ENCODE data around the gene OVOL2. TPM values are rescaled to one million over a fixed set of nuclear protein-coding genes. Genes with fewer than 3 reads are reported as not detected.

The OVOL2 gene
- total and polyA plus RNA-seq, 2 experiments from 2014 or later, result 11.2 to 11.5 TPM

DNA sequence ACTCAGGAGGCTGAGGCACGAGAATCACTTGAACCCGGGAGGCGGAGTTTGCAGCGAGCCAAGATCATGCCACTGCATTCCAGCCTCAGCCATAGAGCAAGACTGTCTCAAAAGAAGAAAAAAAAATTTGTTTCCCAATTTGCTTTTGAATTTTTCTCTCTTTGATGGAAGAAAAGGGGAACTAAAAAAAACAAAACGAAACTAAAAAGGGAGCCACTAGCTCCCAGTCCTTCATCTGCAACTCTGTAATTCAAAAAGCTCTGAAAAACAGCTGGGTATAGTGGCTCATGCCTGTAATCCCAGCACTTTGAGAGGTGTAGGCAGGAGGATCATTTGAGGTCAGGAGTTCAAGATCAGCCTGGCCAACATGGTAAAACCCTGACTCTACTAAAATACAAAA, 9.5 kb downstream of the OVOL2 start:
- Histone ChIP-seq H2AFZ (no peak overlapping the region), H3F3A (replicated peaks; ENCODE audit: low read depth) (no peaks in the 10 kb centered on the region), H3K36me3 (ENCODE audit: insufficient read depth) (no peaks in the 10 kb centered on the region), H4K20me1 (replicated peaks; ENCODE audit: insufficient read depth) (peaks cover 4% of the 10 kb centered on the region; the same call in 1 of the 2 replicates), H3K4me1 (ENCODE audit: insufficient read depth) (no peaks in the 10 kb centered on the region), H3K27ac (ENCODE audit: low read depth) (no peak overlapping the region), H3K79me2 (replicated peaks; ENCODE audit: insufficient read depth) (no peaks in the 10 kb centered on the region), H3K9me2 (ENCODE audit: insufficient read depth) (no peaks in the 10 kb centered on the region), H3K27me3 (ENCODE audit: insufficient read depth) (no peaks in the 10 kb centered on the region), H3K4me2 (no peak overlapping the region), H3K4me3 (no peak overlapping the region)
- ATAC-seq, result no peak
- Mint-ChIP-seq H3K9me3 (no peaks in the 10 kb centered on the region), H3K27ac (no peak overlapping the region), H3K4me1 (no peaks in the 10 kb centered on the region), H3K27me3 (ENCODE audit: insufficient read depth, low read depth, poor library complexity) (peaks cover 1% of the 10 kb centered on the region), H3K4me3 (no peak overlapping the region), H3K36me3 (ENCODE audit: low read depth) (peaks cover 11% of the 10 kb centered on the region; the same call in 2 of the 3 replicates)
- DNase-seq (ENCODE audit: low spot score), result no peak
- TF ChIP-seq EZH2phosphoT487 (IDR thresholded peaks at IDR 0.05; ENCODE audit: unreplicated experiment), result no peak
- TF ChIP-seq STAT1 (IDR thresholded peaks at IDR 0.05; ENCODE audit: unreplicated experiment), result no peak
- no peak for TF ChIP-seq JUNB (IDR thresholded peaks at IDR 0.05; ENCODE audit: unreplicated experiment)
- no peak for TF ChIP-seq ZNF331 (CRISPR knock-in tag; IDR thresholded peaks at IDR 0.05; ENCODE audit: low read depth)
- TF ChIP-seq CREB1 (CRISPR knock-in tag; IDR thresholded peaks at IDR 0.05; ENCODE audit: low read depth), result no peak
- TF ChIP-seq, protein P1, sequence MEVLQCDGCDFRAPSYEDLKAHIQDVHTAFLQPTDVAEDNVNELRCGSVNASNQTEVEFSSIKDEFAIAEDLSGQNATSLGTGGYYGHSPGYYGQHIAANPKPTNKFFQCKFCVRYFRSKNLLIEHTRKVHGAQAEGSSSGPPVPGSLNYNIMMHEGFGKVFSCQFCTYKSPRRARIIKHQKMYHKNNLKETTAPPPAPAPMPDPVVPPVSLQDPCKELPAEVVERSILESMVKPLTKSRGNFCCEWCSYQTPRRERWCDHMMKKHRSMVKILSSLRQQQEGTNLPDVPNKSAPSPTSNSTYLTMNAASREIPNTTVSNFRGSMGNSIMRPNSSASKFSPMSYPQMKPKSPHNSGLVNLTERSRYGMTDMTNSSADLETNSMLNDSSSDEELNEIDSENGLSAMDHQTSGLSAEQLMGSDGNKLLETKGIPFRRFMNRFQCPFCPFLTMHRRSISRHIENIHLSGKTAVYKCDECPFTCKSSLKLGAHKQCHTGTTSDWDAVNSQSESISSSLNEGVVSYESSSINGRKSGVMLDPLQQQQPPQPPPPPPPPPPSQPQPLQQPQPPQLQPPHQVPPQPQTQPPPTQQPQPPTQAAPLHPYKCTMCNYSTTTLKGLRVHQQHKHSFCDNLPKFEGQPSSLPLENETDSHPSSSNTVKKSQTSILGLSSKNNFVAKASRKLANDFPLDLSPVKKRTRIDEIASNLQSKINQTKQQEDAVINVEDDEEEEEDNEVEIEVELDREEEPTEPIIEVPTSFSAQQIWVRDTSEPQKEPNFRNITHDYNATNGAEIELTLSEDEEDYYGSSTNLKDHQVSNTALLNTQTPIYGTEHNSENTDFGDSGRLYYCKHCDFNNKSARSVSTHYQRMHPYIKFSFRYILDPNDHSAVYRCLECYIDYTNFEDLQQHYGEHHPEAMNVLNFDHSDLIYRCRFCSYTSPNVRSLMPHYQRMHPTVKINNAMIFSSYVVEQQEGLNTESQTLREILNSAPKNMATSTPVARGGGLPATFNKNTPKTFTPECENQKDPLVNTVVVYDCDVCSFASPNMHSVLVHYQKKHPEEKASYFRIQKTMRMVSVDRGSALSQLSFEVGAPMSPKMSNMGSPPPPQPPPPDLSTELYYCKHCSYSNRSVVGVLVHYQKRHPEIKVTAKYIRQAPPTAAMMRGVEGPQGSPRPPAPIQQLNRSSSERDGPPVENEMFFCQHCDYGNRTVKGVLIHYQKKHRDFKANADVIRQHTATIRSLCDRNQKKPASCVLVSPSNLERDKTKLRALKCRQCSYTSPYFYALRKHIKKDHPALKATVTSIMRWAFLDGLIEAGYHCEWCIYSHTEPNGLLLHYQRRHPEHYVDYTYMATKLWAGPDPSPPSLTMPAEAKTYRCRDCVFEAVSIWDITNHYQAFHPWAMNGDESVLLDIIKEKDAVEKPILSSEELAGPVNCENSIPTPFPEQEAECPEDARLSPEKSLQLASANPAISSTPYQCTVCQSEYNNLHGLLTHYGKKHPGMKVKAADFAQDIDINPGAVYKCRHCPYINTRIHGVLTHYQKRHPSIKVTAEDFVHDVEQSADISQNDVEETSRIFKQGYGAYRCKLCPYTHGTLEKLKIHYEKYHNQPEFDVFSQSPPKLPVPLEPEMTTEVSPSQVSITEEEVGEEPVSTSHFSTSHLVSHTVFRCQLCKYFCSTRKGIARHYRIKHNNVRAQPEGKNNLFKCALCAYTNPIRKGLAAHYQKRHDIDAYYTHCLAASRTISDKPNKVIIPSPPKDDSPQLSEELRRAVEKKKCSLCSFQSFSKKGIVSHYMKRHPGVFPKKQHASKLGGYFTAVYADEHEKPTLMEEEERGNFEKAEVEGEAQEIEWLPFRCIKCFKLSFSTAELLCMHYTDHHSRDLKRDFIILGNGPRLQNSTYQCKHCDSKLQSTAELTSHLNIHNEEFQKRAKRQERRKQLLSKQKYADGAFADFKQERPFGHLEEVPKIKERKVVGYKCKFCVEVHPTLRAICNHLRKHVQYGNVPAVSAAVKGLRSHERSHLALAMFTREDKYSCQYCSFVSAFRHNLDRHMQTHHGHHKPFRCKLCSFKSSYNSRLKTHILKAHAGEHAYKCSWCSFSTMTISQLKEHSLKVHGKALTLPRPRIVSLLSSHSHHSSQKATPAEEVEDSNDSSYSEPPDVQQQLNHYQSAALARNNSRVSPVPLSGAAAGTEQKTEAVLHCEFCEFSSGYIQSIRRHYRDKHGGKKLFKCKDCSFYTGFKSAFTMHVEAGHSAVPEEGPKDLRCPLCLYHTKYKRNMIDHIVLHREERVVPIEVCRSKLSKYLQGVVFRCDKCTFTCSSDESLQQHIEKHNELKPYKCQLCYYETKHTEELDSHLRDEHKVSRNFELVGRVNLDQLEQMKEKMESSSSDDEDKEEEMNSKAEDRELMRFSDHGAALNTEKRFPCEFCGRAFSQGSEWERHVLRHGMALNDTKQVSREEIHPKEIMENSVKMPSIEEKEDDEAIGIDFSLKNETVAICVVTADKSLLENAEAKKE (CRISPR knock-in tag; IDR thresholded peaks at IDR 0.05), result no peak
- TF ChIP-seq NANOG (IDR thresholded peaks at IDR 0.05; ENCODE audit: borderline replicate concordance), result no peak
- no peak for TF ChIP-seq POLR2AphosphoS5 (IDR thresholded peaks at IDR 0.05; ENCODE audit: low read depth)
- TF ChIP-seq, protein P2, sequence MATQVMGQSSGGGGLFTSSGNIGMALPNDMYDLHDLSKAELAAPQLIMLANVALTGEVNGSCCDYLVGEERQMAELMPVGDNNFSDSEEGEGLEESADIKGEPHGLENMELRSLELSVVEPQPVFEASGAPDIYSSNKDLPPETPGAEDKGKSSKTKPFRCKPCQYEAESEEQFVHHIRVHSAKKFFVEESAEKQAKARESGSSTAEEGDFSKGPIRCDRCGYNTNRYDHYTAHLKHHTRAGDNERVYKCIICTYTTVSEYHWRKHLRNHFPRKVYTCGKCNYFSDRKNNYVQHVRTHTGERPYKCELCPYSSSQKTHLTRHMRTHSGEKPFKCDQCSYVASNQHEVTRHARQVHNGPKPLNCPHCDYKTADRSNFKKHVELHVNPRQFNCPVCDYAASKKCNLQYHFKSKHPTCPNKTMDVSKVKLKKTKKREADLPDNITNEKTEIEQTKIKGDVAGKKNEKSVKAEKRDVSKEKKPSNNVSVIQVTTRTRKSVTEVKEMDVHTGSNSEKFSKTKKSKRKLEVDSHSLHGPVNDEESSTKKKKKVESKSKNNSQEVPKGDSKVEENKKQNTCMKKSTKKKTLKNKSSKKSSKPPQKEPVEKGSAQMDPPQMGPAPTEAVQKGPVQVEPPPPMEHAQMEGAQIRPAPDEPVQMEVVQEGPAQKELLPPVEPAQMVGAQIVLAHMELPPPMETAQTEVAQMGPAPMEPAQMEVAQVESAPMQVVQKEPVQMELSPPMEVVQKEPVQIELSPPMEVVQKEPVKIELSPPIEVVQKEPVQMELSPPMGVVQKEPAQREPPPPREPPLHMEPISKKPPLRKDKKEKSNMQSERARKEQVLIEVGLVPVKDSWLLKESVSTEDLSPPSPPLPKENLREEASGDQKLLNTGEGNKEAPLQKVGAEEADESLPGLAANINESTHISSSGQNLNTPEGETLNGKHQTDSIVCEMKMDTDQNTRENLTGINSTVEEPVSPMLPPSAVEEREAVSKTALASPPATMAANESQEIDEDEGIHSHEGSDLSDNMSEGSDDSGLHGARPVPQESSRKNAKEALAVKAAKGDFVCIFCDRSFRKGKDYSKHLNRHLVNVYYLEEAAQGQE (IDR thresholded peaks at IDR 0.05; ENCODE audit: unreplicated experiment), result no peak
- TF ChIP-seq, protein P3, sequence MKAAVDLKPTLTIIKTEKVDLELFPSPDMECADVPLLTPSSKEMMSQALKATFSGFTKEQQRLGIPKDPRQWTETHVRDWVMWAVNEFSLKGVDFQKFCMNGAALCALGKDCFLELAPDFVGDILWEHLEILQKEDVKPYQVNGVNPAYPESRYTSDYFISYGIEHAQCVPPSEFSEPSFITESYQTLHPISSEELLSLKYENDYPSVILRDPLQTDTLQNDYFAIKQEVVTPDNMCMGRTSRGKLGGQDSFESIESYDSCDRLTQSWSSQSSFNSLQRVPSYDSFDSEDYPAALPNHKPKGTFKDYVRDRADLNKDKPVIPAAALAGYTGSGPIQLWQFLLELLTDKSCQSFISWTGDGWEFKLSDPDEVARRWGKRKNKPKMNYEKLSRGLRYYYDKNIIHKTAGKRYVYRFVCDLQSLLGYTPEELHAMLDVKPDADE (IDR thresholded peaks at IDR 0.05), result no peak
- TF ChIP-seq, protein P4, sequence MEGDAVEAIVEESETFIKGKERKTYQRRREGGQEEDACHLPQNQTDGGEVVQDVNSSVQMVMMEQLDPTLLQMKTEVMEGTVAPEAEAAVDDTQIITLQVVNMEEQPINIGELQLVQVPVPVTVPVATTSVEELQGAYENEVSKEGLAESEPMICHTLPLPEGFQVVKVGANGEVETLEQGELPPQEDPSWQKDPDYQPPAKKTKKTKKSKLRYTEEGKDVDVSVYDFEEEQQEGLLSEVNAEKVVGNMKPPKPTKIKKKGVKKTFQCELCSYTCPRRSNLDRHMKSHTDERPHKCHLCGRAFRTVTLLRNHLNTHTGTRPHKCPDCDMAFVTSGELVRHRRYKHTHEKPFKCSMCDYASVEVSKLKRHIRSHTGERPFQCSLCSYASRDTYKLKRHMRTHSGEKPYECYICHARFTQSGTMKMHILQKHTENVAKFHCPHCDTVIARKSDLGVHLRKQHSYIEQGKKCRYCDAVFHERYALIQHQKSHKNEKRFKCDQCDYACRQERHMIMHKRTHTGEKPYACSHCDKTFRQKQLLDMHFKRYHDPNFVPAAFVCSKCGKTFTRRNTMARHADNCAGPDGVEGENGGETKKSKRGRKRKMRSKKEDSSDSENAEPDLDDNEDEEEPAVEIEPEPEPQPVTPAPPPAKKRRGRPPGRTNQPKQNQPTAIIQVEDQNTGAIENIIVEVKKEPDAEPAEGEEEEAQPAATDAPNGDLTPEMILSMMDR (conservative IDR thresholded peaks at IDR 0.05; ENCODE audit: low read depth in 2 of 2), result no peak
- no peak for TF ChIP-seq ZNF114 (CRISPR knock-in tag; IDR thresholded peaks at IDR 0.05)
- TF ChIP-seq EZH2 (IDR thresholded peaks at IDR 0.05; ENCODE audit: low read depth, unreplicated experiment), result no peak
